Activated T-helper 1 cell treated with Interleukin-2 at 50 U/mL for 16 hours (primary cell): ENCODE data around the gene PLK4.
"Not testable (repeated sequence)": the region's sequence is repeated elsewhere in the genome, so short reads cannot be mapped to it uniquely, and the experiment has no call there.

Source experiments
- DNase-seq: peaks from one replicate; pipeline ENCODE4 v3.0.0-alpha.2; 2020; ENCODE audit warnings: low read depth

The PLK4 gene

DNA sequence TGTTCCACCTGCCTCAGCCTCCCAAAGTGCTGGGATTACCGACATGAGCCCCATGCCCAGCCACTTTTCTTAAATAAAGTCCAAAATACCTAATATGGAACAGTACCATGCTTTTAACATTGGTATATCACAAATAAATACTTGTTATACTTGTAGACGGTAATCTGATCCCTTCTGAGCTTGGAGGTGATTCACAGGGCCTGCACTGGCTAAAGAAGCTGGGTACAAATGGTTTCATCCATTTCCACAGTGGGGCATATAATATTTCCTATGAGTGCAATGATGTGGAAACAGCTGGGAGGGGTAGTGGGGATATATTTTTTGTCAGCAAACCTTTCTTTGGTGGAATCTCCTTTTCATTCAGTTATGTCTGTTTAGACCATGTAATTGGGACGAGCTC, 35.8 kb downstream of the PLK4 start:
- DNase-seq: no peak

DNA sequence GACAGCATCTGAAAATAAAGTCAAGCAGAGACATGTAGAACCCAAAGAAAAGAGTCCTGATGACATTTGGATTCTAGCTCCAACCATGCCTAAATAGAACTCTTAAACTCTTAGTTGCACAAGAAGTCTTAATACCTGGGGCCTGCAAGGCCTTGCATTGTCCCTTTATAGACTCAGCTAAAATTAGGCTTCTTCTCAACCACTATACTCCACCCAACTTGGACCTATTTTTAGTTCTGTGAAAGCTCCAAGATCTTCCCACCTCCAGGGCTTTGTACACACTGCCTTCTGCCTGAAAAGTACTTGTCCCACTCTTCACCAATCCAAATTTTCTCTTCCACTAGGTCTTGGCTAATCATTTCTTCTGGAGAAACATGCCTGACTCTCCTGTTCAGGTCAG, 36.5 kb downstream of the PLK4 start:
- no peak for DNase-seq

DNA sequence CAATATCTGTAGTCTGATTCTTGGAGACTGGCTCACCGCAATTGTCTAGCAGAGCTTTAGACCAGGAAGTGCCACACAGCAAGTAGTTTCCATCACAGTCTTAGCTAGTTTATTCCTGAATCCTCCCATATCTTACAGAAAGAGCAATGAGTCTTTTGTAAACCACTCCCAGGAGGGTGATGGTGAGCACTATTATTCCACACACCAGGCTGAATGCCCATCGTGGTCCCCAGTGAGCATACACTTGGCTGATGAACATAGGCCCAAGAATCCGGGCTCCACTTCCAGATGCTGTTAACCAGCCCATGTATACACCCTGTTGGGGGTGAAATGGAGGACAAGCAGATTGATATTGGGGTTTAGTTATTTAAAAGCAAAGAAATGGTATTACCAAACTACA, 39.8 kb downstream of the PLK4 start:
- no peak for DNase-seq

DNA sequence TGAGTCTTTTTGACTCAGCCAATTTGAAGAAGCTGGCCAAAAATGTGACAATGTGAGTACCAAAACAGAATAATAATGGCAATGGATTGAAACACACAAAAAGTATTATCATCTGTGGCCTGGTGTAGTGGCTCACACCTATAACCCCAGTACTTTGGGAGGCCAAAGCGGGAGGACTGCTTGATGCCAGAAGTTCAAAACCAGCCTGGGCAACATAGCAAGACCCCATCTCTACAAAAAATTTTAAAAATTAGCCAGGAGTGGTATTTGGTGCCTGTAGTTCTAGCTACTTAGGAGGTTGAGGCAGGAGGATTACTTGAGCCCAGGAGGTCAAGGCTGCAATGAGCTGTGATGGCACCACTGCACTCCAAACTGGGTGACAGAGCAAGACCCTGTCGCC, 41.5 kb downstream of the PLK4 start:
- no peak for DNase-seq

GRCh38 chr4:127925720-127926119, 45.0 kb downstream of the PLK4 start:
- not testable (repeated sequence) for DNase-seq

DNA sequence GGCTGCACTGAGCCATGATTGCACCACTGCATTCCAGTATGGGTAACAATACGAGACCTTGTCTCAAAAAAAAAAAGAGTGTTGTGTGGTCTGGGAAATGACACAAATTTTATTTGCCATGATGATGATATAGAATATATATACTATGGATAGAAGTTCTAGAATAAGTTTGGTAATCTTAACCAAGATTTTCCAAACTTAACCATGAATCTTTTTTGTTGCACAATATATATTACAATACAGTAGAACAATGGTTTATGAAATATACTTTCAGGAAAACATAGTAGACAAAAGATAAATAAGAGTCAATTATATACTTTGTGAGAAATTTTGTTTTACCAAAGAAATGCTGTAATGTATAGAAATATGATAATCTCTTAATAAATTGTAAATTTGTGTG, 49.5 kb downstream of the PLK4 start:
- DNase-seq: no peak

DNA sequence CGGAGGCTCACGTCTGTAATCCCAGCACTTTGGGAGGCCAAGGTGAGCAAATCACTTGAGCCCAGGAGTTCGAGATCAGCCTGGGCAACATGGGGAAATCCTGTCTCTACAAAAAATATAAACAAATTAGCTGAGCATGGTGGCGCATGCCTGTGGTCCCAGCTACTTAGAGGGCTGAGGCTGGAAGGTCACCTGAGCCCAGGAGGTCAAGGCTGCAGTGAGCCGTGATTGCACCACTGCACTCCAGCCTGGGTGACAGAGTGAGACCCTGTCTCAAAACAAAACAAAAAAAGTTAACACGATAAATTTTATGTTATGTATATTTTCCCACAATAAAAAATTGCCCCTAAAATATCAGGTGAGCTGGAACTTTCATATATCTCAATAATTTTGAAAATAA, 51.1 kb downstream of the PLK4 start:
- DNase-seq: not testable (repeated sequence)

GRCh38 chr4:127936974-127937373, 56.3 kb downstream of the PLK4 start:
- no peak for DNase-seq
